Calu3 (cell line): ENCODE results near the gene PLEKHA5. TPM values are rescaled to one million over a fixed set of nuclear protein-coding genes. Genes with fewer than 3 reads are reported as not detected.

Source experiments
- BruUV-seq: library from RNA; stranded (reverse); fragments of 400-500 nt; replicated peaks from 2 replicates; lab custom pipeline; 2021; lab: Mats Ljungman, UMichigan
- CTCF ChIA-PET: fragments of 300-600 bp; sonication (Branson Sonifier 250); formaldehyde crosslinking; loops from one replicate; lab custom pipeline; 2022; ENCODE audit warnings: antibody characterized with exemption; lab: Charles Lee
- DNase-seq: peaks from one replicate; pipeline ENCODE4 v3.0.0; 2022
- H3K27ac Mint-ChIP-seq: one replicate; pipeline ENCODE4 v1.8.0; 2022; ENCODE audit warnings: mixed read lengths; ENCODE audit not compliant: unreplicated experiment
- H3K27me3 Mint-ChIP-seq: one replicate; pipeline ENCODE4 v1.8.0; 2022; ENCODE audit warnings: mixed read lengths; ENCODE audit not compliant: unreplicated experiment
- H3K36me3 Mint-ChIP-seq: one replicate; pipeline ENCODE4 v1.8.0; 2022; ENCODE audit warnings: mild to moderate bottlenecking, moderate library complexity, mixed read lengths; ENCODE audit not compliant: insufficient read depth, unreplicated experiment
- H3K4me1 Mint-ChIP-seq: one replicate; pipeline ENCODE4 v1.8.0; 2022; ENCODE audit warnings: mild to moderate bottlenecking, low read depth, mixed read lengths; ENCODE audit not compliant: unreplicated experiment
- H3K4me3 Mint-ChIP-seq: one replicate; pipeline ENCODE4 v1.8.0; 2022; ENCODE audit warnings: mild to moderate bottlenecking, low read depth, moderate library complexity, mixed read lengths; ENCODE audit not compliant: unreplicated experiment
- H3K9me3 Mint-ChIP-seq: one replicate; pipeline ENCODE4 v1.8.0; 2022; ENCODE audit warnings: low read depth, mixed read lengths; ENCODE audit not compliant: unreplicated experiment
- CTCF ChIP-seq: fragments of 200-600 bp; IDR thresholded peaks from one replicate; pipeline ENCODE4 v1.8.0; 2022; ENCODE audit warnings: antibody characterized with exemption; ENCODE audit not compliant: unreplicated experiment
- intact Hi-C: fragments of 100-400 bp; cut with micrococcal nuclease; formaldehyde crosslinking; loops from one replicate; pipeline ENCODE4 v1.10.0; 2022; ENCODE audit not compliant: unreplicated experiment
- total RNA-seq: library from RNA; stranded (reverse); gene quantifications from 2 replicates; pipeline ENCODE4 v1.2.3, GENCODE V29; 2022

The PLEKHA5 gene
- total RNA-seq, 1 experiment from 2014 or later, result 57.9 TPM

DNA sequence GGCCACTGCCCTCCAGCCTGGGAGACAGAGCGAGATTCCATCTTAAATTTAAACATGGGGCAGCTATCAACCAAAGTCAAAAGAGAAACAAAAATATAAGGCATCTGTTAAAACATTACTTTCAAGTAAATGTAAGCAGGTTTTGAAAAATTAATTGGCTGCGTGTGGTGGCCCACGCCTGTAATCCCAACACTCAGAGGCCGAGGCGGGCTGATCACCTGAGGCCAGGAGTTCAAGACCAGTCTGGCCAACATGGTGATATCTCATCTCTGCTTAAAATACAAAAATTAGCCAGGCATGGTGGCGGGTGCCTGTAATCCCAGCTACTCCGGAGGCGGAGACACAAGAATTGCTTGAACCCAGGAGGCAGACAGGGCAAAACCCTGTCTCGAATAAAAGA, 82.7 kb downstream of the PLEKHA5 start:
- Mint-ChIP-seq H3K36me3 (peaks cover 8% of the 10 kb centered on the region), H3K27ac (no peak overlapping the region), H3K4me3 (no peak overlapping the region), H3K27me3 (no peaks in the 10 kb centered on the region), H3K4me1 (peaks cover 6% of the 10 kb centered on the region), H3K9me3 (peaks cover 5% of the 10 kb centered on the region)
- TF ChIP-seq CTCF, result no peak
- BruUV-seq, result no TSS peak
- intact Hi-C loops, result no loop called here
- DNase-seq, result no peak
- CTCF ChIA-PET, result interaction anchor here (0.7 kb wide), 1 partner anchor 389 kb away, joined by 4 read pairs; no protein-coding TSS in a partner anchor

GRCh38 chr12:19214020-19214419, 84.5 kb downstream of the PLEKHA5 start:
- peaks cover 14% of the 10 kb centered on the region for H3K4me1 Mint-ChIP-seq
- CTCF ChIA-PET, result no interaction called here
- H3K27ac Mint-ChIP-seq, result no peak overlapping the region
- no TSS peak for BruUV-seq
- peaks cover 3% of the 10 kb centered on the region for H3K9me3 Mint-ChIP-seq
- no peak for TF ChIP-seq CTCF
- H3K36me3 Mint-ChIP-seq, result peaks cover 5% of the 10 kb centered on the region
- DNase-seq, result no peak
- no peak overlapping the region for H3K4me3 Mint-ChIP-seq
- no peaks in the 10 kb centered on the region for H3K27me3 Mint-ChIP-seq
- intact Hi-C loops, result no loop called here

DNA sequence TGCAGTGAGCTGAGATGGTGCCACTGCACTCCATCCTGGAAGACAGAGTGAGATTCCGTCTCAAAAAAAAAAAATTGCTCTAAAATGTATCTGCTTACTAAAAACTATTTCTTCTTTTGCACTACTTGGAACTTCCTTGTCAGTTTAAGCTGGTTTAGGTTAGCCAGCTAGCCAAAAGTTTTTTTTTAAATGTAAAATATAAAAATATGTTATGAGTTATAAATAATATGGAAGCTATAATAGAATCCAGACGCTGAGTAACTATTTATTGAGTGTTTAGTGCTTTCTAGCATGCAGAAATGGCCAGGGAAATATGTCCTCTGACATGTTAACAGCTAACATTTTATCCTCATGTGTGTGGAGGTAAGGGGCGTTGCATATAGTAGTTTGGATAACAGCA, 85.6 kb downstream of the PLEKHA5 start:
- no peak overlapping the region for H3K27ac Mint-ChIP-seq
- CTCF ChIA-PET, result no interaction called here
- DNase-seq, result no peak
- no peak overlapping the region for H3K4me3 Mint-ChIP-seq
- no TSS peak for BruUV-seq
- no peak for TF ChIP-seq CTCF
- no peaks in the 10 kb centered on the region for H3K36me3 Mint-ChIP-seq
- intact Hi-C loops, result no loop called here
- peaks cover 18% of the 10 kb centered on the region for H3K4me1 Mint-ChIP-seq
- no peaks in the 10 kb centered on the region for H3K9me3 Mint-ChIP-seq
- H3K27me3 Mint-ChIP-seq, result no peaks in the 10 kb centered on the region

- DNase-seq, result no peak
- intact Hi-C loops, result no loop called here
- TF ChIP-seq CTCF, result no peak
- Mint-ChIP-seq H3K27ac (no peak overlapping the region), H3K27me3 (no peaks in the 10 kb centered on the region), H3K4me1 (peaks cover 39% of the 10 kb centered on the region), H3K4me3 (no peak overlapping the region), H3K9me3 (no peaks in the 10 kb centered on the region), H3K36me3 (no peaks in the 10 kb centered on the region)
- no TSS peak for BruUV-seq
- CTCF ChIA-PET, result no interaction called here
These were observed 87.9 kb downstream of the PLEKHA5 start for GRCh38 chr12:19217446-19217845.
